ENCODE measurements around the gene DDX52. TPM values are rescaled to one million over a fixed set of nuclear protein-coding genes. Genes with fewer than 3 reads are reported as not detected.

Gene DDX52, protein sequence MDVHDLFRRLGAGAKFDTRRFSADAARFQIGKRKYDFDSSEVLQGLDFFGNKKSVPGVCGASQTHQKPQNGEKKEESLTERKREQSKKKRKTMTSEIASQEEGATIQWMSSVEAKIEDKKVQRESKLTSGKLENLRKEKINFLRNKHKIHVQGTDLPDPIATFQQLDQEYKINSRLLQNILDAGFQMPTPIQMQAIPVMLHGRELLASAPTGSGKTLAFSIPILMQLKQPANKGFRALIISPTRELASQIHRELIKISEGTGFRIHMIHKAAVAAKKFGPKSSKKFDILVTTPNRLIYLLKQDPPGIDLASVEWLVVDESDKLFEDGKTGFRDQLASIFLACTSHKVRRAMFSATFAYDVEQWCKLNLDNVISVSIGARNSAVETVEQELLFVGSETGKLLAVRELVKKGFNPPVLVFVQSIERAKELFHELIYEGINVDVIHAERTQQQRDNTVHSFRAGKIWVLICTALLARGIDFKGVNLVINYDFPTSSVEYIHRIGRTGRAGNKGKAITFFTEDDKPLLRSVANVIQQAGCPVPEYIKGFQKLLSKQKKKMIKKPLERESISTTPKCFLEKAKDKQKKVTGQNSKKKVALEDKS
- total RNA-seq (2022) (37.8 and 42.5 TPM in 2 replicates), Bru-seq, nascent RNA (percentile 83 among the genes with signal in this experiment), BruChase-seq, experiment 1, labeled RNA remaining after a 6-hour chase (percentile 93 among the genes with signal in this experiment), BruChase-seq, experiment 2, labeled RNA remaining after a 2-hour chase (percentile 89 among the genes with signal in this experiment)
- long read RNA-seq, full-length matches to known transcripts: 130 of 181 reads
- long read RNA-seq, partial matches to known transcripts: 29 of 181 reads
- long read RNA-seq, other reads (novel, unspliced or antisense): 22 of 181 reads

DNA sequence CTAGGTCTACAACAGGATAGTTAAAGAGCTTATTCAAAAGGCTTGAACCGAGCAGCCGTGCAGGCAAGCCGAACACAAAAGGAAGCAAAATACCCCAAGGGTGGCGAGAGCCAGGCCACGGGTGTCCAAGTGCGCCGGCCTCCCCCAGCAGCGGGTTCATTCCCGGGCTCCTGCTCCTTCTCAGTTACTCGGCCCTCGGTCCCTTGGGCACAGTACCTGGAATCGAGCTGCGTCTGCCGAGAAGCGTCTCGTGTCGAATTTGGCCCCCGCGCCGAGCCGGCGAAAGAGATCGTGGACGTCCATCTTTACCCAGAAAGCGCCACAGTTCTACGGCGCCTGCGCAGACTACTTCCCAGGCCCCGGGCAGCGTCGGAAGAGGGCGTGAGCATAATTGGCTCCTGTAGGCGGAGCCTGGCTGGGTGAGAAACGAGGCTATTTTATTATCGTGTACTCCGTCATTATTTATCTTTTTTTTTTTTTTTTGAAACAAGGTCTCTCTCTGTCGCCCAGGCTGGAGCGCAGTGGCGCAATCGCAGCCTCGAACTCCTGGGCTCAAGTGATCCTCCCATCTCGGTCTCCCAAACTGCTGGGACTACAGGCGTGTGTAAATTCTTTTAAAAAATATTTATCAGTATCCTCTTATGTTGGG is at the start of gene DDX52:
Gene DDX52, minus strand, starts transcription at position 329 of the 649 bp plus-strand sequence. Its CDS starts 26 bp downstream, at position 303.
- Mint-ChIP-seq H3K27ac (ENCODE audit: low read depth, unreplicated experiment) (peak within 1 kb of the TSS; percentile 95), H3K27me3 (ENCODE audit: insufficient read depth, unreplicated experiment) (peaks cover 16% of the 10 kb centered on the region), H3K4me1 (ENCODE audit: insufficient read depth, unreplicated experiment) (peaks cover 32% of the 10 kb centered on the region), H3K4me3 (ENCODE audit: unreplicated experiment) (peak within 1 kb of the TSS; percentile 94), H3K36me3 (ENCODE audit: insufficient read depth, unreplicated experiment) (peaks cover 32% of the 10 kb centered on the region), H3K9me3 (ENCODE audit: unreplicated experiment) (no peaks in the 10 kb centered on the region)
- peak; percentile 94 for DNase-seq (ENCODE audit: unreplicated experiment)
- ChIA-PET POLR2A (interaction anchor here (0.6 to 4.1 kb wide), 13 partner anchors 10 to 175 kb away, joined by 3 to 17 read pairs (median 4); partner anchors contain the start of gene SYNRG), CTCF (interaction anchor here (0.9 kb wide), 1 partner anchor 59 kb away, joined by 3 read pairs; no protein-coding TSS in a partner anchor)
- intact Hi-C loops (cut with micrococcal nuclease): no loop called here
- TF ChIP-seq, protein P1, sequence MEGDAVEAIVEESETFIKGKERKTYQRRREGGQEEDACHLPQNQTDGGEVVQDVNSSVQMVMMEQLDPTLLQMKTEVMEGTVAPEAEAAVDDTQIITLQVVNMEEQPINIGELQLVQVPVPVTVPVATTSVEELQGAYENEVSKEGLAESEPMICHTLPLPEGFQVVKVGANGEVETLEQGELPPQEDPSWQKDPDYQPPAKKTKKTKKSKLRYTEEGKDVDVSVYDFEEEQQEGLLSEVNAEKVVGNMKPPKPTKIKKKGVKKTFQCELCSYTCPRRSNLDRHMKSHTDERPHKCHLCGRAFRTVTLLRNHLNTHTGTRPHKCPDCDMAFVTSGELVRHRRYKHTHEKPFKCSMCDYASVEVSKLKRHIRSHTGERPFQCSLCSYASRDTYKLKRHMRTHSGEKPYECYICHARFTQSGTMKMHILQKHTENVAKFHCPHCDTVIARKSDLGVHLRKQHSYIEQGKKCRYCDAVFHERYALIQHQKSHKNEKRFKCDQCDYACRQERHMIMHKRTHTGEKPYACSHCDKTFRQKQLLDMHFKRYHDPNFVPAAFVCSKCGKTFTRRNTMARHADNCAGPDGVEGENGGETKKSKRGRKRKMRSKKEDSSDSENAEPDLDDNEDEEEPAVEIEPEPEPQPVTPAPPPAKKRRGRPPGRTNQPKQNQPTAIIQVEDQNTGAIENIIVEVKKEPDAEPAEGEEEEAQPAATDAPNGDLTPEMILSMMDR (IDR thresholded peaks at IDR 0.05; ENCODE audit: unreplicated experiment): no peak
- no TSS peak for BruUV-seq (replicated peaks)

DNA sequence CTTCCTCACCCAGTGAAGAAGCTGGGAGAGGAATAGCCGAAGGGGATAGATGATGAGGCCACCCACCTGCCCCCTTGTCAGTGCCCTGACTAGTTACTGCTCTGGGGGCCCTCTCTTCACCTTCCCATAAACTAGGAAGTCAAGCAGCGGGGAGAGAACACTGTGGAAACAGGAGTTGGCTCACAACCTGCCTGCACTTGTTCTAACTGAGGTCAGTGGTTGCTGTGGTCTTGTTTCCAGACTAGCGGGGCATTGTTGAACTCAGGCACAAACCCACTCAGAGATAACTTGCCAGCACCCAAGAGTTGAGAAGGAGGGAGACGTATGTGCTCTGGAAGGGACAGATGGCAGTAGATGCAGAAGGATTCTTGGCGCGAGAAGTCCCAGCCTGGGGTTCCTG is 48.6 kb upstream of the DDX52 start:
- Mint-ChIP-seq H3K4me3 (ENCODE audit: unreplicated experiment) (no peak overlapping the region), H3K9me3 (ENCODE audit: unreplicated experiment) (no peaks in the 10 kb centered on the region), H3K27ac (ENCODE audit: low read depth, unreplicated experiment) (no peak overlapping the region), H3K4me1 (ENCODE audit: insufficient read depth, unreplicated experiment) (peaks cover 7% of the 10 kb centered on the region), H3K27me3 (ENCODE audit: insufficient read depth, unreplicated experiment) (no peaks in the 10 kb centered on the region), H3K36me3 (ENCODE audit: insufficient read depth, unreplicated experiment) (no peaks in the 10 kb centered on the region)
- ChIA-PET POLR2A (no interaction called here), CTCF (interaction anchor here (3.5 kb wide), 1 partner anchor 42 kb away, joined by 16 read pairs; no protein-coding TSS in a partner anchor)
- no TSS peak for BruUV-seq (replicated peaks)
- intact Hi-C loops (cut with micrococcal nuclease): no loop called here
- TF ChIP-seq, protein P1 (IDR thresholded peaks at IDR 0.05; ENCODE audit: unreplicated experiment): no peak
- no peak for DNase-seq (ENCODE audit: unreplicated experiment)

DNA sequence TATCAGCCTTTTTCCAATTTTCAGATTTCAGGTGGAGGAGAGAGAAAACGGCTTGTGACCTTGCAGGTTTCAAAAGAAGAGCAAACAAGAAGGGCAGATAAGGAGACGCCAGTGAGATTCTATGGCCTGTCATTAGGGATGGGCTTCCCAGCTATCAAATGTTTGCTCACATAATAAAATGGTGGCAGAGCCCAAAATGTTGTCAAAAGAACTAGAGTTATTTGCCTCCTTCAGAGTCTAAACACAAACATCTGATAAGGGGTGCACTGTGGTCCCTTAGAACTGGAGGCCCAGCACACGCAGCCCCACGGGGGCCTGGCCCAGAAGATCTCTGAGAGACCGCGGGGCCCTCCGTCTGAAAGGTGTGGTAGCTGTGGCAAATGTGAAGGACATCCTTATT is 46.1 kb upstream of the DDX52 start:
- no TSS peak for BruUV-seq (replicated peaks)
- H3K27ac Mint-ChIP-seq (ENCODE audit: low read depth, unreplicated experiment): no peak overlapping the region
- CTCF ChIA-PET: interaction anchor here (3.5 kb wide), 1 partner anchor 39 kb away, joined by 16 read pairs; no protein-coding TSS in a partner anchor
- no peaks in the 10 kb centered on the region for H3K9me3 Mint-ChIP-seq (ENCODE audit: unreplicated experiment)
- POLR2A ChIA-PET: no interaction called here
- no peaks in the 10 kb centered on the region for H3K27me3 Mint-ChIP-seq (ENCODE audit: insufficient read depth, unreplicated experiment)
- H3K36me3 Mint-ChIP-seq (ENCODE audit: insufficient read depth, unreplicated experiment): no peaks in the 10 kb centered on the region
- intact Hi-C loops (cut with micrococcal nuclease): no loop called here
- TF ChIP-seq, protein P1 (IDR thresholded peaks at IDR 0.05; ENCODE audit: unreplicated experiment): no peak
- H3K4me3 Mint-ChIP-seq (ENCODE audit: unreplicated experiment): no peak overlapping the region
- H3K4me1 Mint-ChIP-seq (ENCODE audit: insufficient read depth, unreplicated experiment): peaks cover 7% of the 10 kb centered on the region
- no peak for DNase-seq (ENCODE audit: unreplicated experiment)
